Dendritic cell treated with granulocyte-macrophage colony-stimulating factor and Interleukin-4, amounts not matched to agents 40 ng/mL and 50 ng/mL, for 4 days (primary cell): ENCODE measurements around the gene BABAM2.
"Not testable (repeated sequence)": the region's sequence is repeated elsewhere in the genome, so short reads cannot be mapped to it uniquely, and the experiment has no call there.

Experiments used
- H3K27ac Mint-ChIP-seq: one replicate; pipeline ENCODE4 v1.8.0; 2022; ENCODE audit warnings: mild to moderate bottlenecking, mixed read lengths
- H3K27me3 Mint-ChIP-seq: one replicate; pipeline ENCODE4 v1.8.0; 2022; ENCODE audit warnings: mild to moderate bottlenecking, mixed read lengths
- H3K36me3 Mint-ChIP-seq: one replicate; pipeline ENCODE4 v1.8.0; 2022; ENCODE audit warnings: low read depth, mixed read lengths
- H3K4me1 Mint-ChIP-seq: one replicate; pipeline ENCODE4 v1.8.0; 2022; ENCODE audit warnings: low read depth, mixed read lengths
- H3K4me3 Mint-ChIP-seq: one replicate; pipeline ENCODE4 v1.8.0; 2022; ENCODE audit warnings: mild to moderate bottlenecking, moderate library complexity, mixed read lengths
- H3K9me3 Mint-ChIP-seq: one replicate; pipeline ENCODE4 v1.8.0; 2022; ENCODE audit warnings: mixed read lengths
- intact Hi-C: fragments of 100-400 bp; cut with micrococcal nuclease; formaldehyde crosslinking; loops from one replicate; pipeline ENCODE4 v1.15.0; 2022

Gene BABAM2

DNA sequence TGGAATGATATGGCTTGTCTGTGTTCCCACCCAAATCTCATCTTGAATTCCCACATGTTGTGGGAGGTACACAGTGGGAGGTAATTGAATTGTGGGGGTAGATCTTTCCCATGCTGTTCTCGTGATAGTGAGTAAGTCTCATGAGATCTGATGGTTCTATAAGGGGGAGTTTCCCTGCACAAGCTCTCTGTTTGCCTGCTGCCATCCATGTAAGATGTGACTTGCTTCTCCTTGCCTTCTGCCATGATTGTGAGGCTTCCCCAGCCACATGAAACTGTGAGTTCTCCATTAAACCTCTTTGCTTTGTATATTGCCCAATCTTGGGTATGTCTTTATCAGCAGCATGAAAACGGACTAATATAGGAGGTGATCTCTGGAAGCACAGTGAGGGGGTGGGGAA, 78.4 kb downstream of the BABAM2 start:
- intact Hi-C loops, H3K27ac Mint-ChIP-seq, H3K4me3 Mint-ChIP-seq, H3K27me3 Mint-ChIP-seq: not testable (repeated sequence)
- Mint-ChIP-seq H3K4me1 (peaks cover 36% of the 10 kb centered on the region), H3K9me3 (peaks cover 34% of the 10 kb centered on the region), H3K36me3 (peaks cover 31% of the 10 kb centered on the region)

DNA sequence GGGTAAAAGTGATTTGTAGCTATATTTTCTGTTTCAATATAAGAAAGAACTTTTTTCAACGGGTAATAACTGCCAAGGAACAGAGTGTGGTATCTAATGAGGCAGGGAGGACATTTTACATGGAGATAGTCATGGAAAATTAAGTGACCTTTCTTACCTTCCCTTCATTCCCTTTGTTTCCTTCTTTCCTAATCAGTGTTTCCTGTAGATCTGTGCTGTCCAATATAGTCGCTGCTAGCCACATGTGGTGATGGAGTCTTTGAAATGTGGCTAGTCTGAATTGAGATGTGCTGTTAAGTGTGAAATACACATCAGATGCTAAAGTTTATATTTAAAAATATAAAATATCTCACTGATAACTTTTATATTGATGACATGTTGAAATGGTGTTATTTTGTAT, 81.8 kb downstream of the BABAM2 start:
- Mint-ChIP-seq H3K27ac (no peak overlapping the region), H3K4me1 (peaks cover 18% of the 10 kb centered on the region), H3K9me3 (peaks cover 23% of the 10 kb centered on the region), H3K4me3 (no peak overlapping the region), H3K27me3 (no peaks in the 10 kb centered on the region), H3K36me3 (peaks cover 23% of the 10 kb centered on the region)
- intact Hi-C loops, result no loop called here

DNA sequence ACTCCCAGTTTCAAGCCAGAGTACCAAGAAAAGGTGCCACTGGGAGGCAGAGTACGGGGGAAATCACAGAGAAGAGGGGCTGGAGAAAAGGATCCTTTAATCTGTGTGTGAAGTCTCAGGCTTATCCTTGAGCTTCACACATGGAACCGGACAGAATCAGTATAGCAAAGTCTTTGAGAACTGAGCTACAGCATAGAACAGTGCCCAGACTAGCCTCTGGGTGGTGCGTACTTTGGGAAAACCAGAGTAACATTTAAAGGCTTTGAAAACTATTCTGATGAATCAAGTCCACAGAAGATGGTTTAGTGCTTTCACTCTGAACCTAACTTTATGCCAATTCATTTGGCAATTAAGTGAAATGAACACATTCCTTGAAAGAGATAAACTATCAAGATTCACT, 83.1 kb downstream of the BABAM2 start:
- Mint-ChIP-seq H3K27ac (no peak overlapping the region), H3K9me3 (peaks cover 10% of the 10 kb centered on the region), H3K27me3 (no peaks in the 10 kb centered on the region), H3K36me3 (peaks cover 10% of the 10 kb centered on the region), H3K4me3 (no peak overlapping the region), H3K4me1 (peaks cover 24% of the 10 kb centered on the region)
- intact Hi-C loops, result no loop called here

DNA sequence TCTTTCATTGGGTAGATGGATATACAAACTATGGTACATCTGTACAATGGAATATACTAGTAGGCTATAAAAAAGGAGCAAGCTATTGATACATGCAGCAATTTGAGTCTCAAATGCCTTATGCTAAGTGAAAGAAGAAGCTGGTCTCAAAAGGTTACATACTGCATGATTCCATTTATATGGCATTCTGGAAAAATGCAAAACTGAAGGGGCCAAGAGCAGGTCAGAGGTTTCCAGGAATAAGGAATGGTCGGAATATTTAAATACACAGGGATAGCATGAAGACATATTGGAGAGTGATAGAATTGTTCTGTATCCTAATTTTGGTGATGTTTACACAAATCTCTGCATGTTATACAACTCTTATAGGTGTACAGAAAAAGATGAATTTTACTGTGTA, 85.8 kb downstream of the BABAM2 start:
- H3K27ac Mint-ChIP-seq, result no peak overlapping the region
- H3K4me1 Mint-ChIP-seq, result peaks cover 31% of the 10 kb centered on the region
- H3K9me3 Mint-ChIP-seq, result no peaks in the 10 kb centered on the region
- no peaks in the 10 kb centered on the region for H3K27me3 Mint-ChIP-seq
- no peaks in the 10 kb centered on the region for H3K36me3 Mint-ChIP-seq
- no peak overlapping the region for H3K4me3 Mint-ChIP-seq
- intact Hi-C loops, result no loop called here

DNA sequence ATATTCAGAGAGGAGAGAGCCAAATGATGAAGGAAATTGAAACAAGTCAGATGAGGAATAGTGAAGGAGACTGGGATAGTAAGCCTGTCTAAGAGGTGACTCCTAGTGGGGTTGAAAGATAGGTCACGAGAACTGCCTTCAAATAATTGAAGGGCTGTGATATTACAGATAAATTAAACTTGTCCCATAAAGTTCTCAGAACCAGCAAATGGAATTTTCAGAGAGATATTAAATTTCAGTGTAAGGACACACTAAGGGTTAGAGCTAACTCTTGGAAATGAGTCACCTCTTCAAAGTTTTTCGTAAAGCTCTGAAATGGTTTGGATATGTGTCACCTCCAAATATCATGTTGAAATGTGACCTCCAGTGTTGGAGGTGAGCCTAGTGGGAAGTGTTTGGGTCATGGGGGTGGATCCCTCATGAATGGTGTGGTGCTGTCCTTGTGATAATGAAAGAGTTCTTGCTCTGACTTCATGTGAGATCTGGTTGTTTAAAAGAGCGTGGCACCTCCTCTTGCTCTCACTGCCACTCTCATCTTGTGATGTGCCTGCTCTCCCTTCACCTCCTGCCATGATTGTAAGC, 87.3 kb downstream of the BABAM2 start:
- intact Hi-C loops, result no loop called here

DNA sequence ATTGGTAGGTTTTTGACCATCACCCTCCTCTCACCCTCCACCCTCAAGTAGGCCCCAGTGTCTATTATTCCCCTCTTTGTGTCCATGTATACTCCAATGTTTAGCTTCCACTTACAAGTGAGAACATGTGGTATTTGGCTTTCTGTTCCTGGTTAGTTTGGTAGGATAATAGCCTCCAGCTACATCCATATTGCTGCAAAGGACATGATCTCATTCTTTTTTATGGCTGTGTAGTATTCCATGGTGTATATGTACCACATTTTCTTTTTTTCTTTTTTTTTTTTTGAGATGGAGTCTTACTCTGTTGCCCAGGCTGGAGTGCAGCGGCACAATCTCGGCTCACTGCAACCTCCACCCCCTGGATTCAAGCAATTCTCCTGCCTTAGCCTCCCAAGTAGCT, 88.2 kb downstream of the BABAM2 start:
- peaks cover 23% of the 10 kb centered on the region for H3K4me1 Mint-ChIP-seq
- H3K36me3 Mint-ChIP-seq, H3K27me3 Mint-ChIP-seq, H3K4me3 Mint-ChIP-seq, intact Hi-C loops, H3K27ac Mint-ChIP-seq, H3K9me3 Mint-ChIP-seq: not testable (repeated sequence)

More for the DNA sequence above, 87.3 kb downstream of the BABAM2 start:
- Mint-ChIP-seq H3K27ac (no peak overlapping the region), H3K27me3 (no peaks in the 10 kb centered on the region), H3K4me3 (no peak overlapping the region), H3K36me3 (peaks cover under 1% of the 10 kb centered on the region), H3K4me1 (peaks cover 23% of the 10 kb centered on the region), H3K9me3 (peaks cover 2% of the 10 kb centered on the region)

DNA sequence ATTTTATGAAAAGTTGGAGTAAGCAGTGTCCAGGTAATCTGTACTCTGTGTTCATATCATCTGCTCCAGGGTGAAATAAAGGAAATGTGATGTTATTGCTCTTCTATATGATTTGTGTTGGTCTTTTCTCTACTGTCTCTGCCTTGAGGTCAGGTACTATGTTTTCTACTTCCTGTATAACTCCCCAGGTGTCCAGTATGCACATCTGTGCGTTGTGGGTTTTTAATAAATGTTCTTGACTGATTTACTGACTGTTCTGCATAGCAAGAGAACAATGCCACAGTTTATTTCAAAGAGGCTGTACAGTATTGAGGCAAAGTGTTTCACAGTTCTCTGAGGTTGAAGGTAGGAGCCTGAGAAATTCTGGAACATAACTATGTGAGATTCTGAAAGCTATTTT, 89.7 kb downstream of the BABAM2 start:
- H3K27ac Mint-ChIP-seq, result no peak overlapping the region
- H3K4me3 Mint-ChIP-seq, result no peak overlapping the region
- intact Hi-C loops, result no loop called here
- H3K9me3 Mint-ChIP-seq, result peaks cover 9% of the 10 kb centered on the region
- no peaks in the 10 kb centered on the region for H3K27me3 Mint-ChIP-seq
- H3K36me3 Mint-ChIP-seq, result peaks cover 5% of the 10 kb centered on the region
- H3K4me1 Mint-ChIP-seq, result peaks cover 23% of the 10 kb centered on the region

DNA sequence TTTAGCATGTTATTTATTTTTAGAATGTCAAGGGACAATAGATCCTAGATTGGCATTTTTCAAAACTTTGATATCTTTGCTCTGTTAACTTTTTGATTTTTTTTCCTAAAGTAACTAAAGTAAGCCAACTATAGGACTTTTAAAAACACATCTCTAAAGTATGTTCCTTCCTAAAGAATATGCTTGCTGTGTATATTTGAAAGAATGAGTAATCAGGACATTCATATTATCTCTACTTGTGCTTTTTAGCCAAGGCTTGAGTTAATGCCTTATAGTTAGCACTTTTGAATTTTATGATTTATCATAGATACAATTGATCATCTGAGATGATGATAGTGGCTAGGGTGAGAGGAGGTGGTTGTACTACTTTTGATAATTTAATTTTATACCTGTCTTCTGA, 93.6 kb downstream of the BABAM2 start:
- no peak overlapping the region for H3K27ac Mint-ChIP-seq
- H3K9me3 Mint-ChIP-seq, result peaks cover 9% of the 10 kb centered on the region
- no peak overlapping the region for H3K4me3 Mint-ChIP-seq
- H3K4me1 Mint-ChIP-seq, result peaks cover 36% of the 10 kb centered on the region
- no peaks in the 10 kb centered on the region for H3K27me3 Mint-ChIP-seq
- intact Hi-C loops, result no loop called here
- H3K36me3 Mint-ChIP-seq, result peaks cover 7% of the 10 kb centered on the region

DNA sequence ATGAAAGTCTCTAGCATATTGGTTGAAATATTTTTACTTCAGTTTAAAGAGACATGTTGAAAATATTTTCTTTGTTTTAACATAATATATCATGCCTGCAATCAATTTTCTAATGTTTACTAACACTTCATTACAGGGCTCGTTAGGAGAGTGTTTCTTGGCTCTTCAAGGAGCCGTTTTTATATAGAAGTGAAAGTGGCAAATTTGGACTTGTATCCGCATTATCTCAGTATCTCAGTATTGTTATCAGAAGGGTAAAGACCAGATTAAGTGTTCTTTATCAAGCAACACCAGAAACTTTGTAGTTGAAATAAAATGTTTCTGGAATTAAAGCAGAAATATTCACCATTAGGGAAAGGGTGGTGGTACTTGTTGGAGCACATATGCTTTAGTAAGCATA, 97.8 kb downstream of the BABAM2 start:
- Mint-ChIP-seq H3K36me3 (peaks cover 8% of the 10 kb centered on the region), H3K9me3 (peaks cover 2% of the 10 kb centered on the region), H3K27ac (no peak overlapping the region), H3K27me3 (no peaks in the 10 kb centered on the region), H3K4me1 (peaks cover 44% of the 10 kb centered on the region), H3K4me3 (no peak overlapping the region)
- intact Hi-C loops, result no loop called here

DNA sequence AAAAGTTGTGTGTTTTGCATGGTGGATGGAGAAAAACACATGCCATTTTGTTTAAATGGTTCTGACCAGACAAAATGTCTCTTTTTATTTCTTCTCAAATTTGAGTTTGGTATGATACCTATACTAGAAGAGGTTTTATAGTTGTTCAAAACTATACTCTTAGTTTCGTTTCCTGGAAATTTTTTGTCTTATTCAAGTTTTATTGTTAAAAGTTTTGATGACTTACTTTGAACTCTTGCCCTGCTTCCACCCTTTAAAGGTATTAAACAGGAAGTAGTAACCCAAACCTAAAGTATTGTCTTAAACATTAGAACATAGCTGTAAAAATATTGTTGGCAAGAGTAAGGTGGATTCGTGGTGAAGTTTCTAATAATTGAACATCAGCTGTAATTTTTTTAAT, 98.2 kb downstream of the BABAM2 start:
- no peak overlapping the region for H3K4me3 Mint-ChIP-seq
- H3K4me1 Mint-ChIP-seq, result peaks cover 44% of the 10 kb centered on the region
- H3K27ac Mint-ChIP-seq, result no peak overlapping the region
- intact Hi-C loops, result no loop called here
- H3K27me3 Mint-ChIP-seq, result no peaks in the 10 kb centered on the region
- H3K36me3 Mint-ChIP-seq, result peaks cover 8% of the 10 kb centered on the region
- H3K9me3 Mint-ChIP-seq, result no peaks in the 10 kb centered on the region

DNA sequence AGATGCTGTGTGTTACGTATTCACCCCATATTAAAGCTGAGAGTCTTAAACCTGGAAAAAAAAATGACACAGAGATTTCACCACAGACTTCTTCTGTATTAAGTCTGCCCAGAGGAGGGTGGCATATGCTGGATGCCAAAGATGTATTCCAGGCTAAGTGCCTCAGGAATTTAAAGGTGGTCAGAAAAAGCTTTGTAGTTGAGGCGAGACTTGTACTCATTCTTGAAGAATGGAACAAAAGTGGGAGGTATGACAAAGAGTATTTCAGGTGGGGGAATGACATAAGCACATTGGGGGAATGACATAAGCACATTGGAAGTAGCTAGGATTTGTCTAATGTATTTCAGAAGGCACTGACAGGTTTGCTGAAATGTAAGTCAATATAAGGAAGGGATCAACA, 98.6 kb downstream of the BABAM2 start:
- Mint-ChIP-seq H3K9me3 (no peaks in the 10 kb centered on the region), H3K4me1 (peaks cover 45% of the 10 kb centered on the region), H3K27ac (no peak overlapping the region), H3K36me3 (peaks cover 8% of the 10 kb centered on the region), H3K4me3 (no peak overlapping the region), H3K27me3 (no peaks in the 10 kb centered on the region)
- intact Hi-C loops, result no loop called here

DNA sequence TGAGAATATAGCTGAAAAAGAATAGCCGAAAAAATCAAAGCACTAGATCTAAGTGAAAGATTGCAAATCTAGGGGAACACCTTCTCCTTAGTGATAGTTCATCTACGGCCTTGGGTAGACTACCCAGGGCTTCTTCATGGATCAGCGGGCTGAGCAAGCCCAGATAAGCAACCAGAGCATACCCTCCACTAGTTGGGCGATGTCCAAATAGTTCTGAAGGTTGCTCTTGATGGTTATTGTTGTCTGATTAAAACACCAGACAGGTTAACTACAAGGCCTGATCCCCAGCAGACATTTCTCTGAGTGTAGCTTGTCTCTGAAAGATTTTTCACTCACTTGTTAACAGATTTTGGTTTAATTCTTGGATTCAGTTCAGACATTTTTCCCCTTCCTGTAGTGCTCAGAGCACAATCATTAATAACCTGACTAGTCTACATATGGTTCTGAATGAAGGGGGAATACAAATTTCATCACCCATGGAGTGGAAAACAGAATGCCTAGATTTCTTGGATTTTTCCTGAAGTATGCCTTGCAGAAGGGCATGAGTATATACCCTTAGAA, 99.6 kb downstream of the BABAM2 start:
- no peak overlapping the region for H3K4me3 Mint-ChIP-seq
- no peaks in the 10 kb centered on the region for H3K27me3 Mint-ChIP-seq
- intact Hi-C loops, result no loop called here
- H3K9me3 Mint-ChIP-seq, result no peaks in the 10 kb centered on the region
- peaks cover 54% of the 10 kb centered on the region for H3K4me1 Mint-ChIP-seq
- no peak overlapping the region for H3K27ac Mint-ChIP-seq
- H3K36me3 Mint-ChIP-seq, result peaks cover 14% of the 10 kb centered on the region

DNA sequence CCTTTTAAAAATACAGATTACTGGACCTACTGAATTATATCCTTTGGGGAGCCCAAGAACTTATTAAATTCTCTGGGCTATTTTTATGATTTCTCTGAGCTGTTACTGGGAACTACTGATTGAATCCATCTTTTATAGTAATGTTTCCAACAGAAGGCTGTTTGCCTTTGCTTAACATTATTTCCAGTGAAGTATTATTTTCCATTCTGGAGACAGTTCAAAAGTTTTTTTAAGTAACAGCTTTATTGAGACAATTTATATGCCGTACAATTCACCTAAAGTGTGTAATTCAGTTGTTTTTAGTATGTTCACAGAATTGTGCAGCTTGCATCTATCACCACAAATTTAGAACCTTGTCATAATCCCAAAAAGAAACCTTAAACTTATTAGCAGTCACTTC, 100.6 kb downstream of the BABAM2 start:
- H3K27me3 Mint-ChIP-seq, result no peaks in the 10 kb centered on the region
- no peaks in the 10 kb centered on the region for H3K9me3 Mint-ChIP-seq
- no peak overlapping the region for H3K4me3 Mint-ChIP-seq
- H3K36me3 Mint-ChIP-seq, result peaks cover 24% of the 10 kb centered on the region
- H3K27ac Mint-ChIP-seq, result no peak overlapping the region
- H3K4me1 Mint-ChIP-seq, result peaks cover 55% of the 10 kb centered on the region
- intact Hi-C loops, result no loop called here

DNA sequence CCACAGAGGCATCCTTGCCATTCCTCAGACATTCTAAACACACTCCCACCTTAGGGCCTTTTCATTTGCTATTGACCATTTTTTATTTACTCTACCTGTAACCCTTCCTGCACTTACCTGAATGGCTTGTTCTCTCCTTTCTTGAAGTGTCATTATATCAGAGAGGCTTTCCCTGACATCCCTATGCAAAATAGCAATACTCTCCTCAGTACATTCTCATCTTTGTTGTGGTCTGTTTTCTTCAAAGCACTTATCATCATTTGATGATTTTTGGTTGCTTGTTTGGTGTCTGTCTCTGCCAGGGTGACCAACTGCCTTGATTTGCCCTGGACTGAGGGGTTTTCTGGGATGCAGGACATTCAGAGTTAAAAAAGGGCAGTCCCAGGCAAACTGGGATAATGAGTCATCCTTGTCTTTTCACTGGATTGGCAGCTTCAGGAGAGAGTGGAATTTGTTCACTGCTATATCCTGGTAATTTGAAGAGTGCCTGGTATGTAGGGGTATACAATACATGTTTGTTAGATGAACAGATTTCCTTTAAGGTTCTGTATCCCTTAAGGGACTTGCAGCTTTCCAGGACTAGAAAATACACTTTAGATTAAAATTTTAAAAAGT, 102.4 kb downstream of the BABAM2 start:
- Mint-ChIP-seq H3K9me3 (no peaks in the 10 kb centered on the region), H3K4me3 (no peak overlapping the region), H3K27ac (no peak overlapping the region), H3K4me1 (peaks cover 52% of the 10 kb centered on the region), H3K36me3 (peaks cover 29% of the 10 kb centered on the region), H3K27me3 (no peaks in the 10 kb centered on the region)
- intact Hi-C loops, result no loop called here

DNA sequence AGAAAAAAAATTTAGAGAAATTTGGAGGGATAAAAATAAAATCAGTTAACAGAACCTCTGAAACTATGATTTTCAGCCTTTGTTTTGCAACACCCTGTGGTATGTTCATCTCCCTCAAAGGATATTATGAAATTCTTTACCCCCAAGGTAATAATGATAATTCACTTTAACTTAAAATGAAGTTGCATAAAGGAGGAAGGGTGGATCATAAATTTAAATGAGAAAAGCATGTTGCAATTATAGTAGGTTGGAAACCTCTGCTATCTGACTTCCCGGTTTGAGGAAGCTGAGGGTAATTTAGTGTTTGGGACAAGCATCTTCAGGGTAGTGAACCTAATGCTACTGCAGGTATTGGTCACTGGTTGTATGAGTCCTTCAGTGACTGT, 102.9 kb downstream of the BABAM2 start:
- no peaks in the 10 kb centered on the region for H3K27me3 Mint-ChIP-seq
- H3K9me3 Mint-ChIP-seq, result no peaks in the 10 kb centered on the region
- intact Hi-C loops, result no loop called here
- no peak overlapping the region for H3K4me3 Mint-ChIP-seq
- peaks cover 47% of the 10 kb centered on the region for H3K4me1 Mint-ChIP-seq
- peaks cover 29% of the 10 kb centered on the region for H3K36me3 Mint-ChIP-seq
- no peak overlapping the region for H3K27ac Mint-ChIP-seq
